GM21529 (cell line): ENCODE measurements around the gene SIRT2.

Experiments
- ATAC-seq: cut with Tn5 transposase; IDR thresholded peaks from one replicate; pipeline ENCODE4 v1.9.1; 2021; ENCODE audit not compliant: unreplicated experiment

The SIRT2 gene

DNA sequence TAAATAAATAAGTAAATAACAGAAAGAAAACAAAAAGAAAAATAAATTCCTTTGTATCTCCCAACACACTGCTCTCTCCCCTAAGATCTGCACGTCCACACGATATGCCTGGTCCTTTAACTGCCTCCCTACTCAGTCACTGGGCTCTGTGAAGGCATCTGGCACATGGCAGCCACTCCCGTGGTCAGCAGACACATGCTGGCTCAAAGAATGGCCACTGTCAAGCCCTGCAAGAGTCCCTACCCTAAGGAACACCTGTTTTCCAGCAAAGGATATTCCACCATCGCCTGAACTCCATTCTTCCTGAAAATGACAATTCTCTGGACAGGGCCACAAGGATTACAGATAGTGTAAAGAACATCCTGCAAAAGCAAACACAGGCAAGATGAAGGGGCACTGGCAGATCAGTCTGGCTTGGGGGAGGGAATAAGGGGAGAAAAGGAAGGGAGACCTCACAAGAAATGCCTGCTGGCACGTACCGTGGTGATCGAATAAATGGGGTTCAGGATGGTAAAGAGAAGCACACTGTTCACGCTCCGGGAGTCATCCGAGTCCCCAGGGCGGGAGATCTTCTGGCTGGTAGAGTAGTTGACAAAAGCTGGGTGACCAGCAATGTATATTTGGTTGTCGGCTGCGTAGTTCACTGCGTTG lies 53.9 kb downstream of the SIRT2 start:
- ATAC-seq, result no peak

GRCh38 chr19:38844093-38844686 lies 55.2 kb downstream of the SIRT2 start:
- ATAC-seq, result no peak

DNA sequence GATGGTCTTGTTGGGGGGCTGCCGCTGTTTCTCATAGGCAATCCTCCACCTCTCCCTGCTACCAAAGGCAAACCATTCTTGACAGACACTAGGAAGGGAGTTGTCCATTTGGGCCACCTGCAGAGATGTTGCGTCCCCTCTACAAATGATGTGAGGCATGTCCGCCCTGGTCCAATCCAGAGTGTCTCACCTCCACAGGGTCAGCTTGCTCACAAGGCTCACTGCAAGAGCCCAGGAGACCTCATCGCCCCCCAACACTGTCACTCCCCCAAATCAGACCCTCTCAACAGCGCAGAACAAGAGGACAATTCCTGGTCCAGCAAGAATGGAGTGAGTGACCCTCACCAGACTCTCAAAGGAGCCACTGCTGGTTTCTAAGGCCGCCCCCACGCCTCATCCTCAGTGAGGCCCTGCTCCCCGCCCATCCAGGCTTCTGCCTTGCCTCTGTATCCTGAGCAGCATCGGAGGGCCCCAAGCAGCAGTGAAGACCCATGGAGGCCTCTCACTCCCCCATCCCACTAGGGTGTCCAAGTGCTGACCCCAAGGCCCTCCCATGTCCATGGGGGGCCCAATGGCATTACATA lies 56.2 kb downstream of the SIRT2 start:
- no peak for ATAC-seq

DNA sequence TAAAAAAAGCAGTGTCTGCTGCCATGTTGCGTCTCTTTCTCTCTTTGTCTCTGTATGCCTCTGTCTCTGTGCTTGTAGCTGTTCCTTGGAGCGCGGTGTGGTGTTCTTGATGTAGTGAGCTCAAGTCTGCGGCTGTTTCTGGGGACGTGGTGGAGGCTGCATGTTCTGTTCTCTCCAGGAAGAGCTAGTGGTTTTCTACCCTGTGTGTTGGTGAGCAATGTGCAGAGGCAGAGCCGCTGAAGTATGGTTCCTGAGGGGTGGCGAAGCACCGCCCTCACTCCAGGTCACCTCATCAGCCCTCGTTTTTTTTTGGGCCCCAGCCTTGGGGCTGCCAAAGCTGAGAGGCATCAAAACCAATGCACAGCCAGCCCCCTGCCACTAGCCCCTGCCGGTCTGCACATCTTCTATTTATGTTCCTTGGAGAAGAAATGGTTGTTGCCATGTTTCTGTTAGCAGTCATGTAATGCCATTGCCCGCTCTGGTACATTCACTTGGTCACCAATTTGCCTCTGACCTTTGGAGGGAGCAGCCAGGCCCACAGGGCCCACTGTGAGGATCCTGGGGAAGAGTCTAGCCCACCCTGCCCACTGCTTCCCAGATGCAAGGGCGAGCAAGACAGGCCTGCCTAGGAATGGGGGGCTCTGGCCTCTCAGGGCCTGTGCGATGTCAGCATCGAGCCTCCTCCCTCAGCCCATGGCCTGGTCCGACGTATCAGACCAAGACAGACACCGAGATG lies 56.8 kb downstream of the SIRT2 start:
- ATAC-seq, result no peak

- no peak for ATAC-seq
Measured at GRCh38 chr19:38841787-38842438, 57.5 kb downstream of the SIRT2 start.

- ATAC-seq, result no peak
Measured at GRCh38 chr19:38841180-38841766, 58.1 kb downstream of the SIRT2 start.

- no peak for ATAC-seq
Measured at GRCh38 chr19:38840583-38840968, 58.8 kb downstream of the SIRT2 start.

DNA sequence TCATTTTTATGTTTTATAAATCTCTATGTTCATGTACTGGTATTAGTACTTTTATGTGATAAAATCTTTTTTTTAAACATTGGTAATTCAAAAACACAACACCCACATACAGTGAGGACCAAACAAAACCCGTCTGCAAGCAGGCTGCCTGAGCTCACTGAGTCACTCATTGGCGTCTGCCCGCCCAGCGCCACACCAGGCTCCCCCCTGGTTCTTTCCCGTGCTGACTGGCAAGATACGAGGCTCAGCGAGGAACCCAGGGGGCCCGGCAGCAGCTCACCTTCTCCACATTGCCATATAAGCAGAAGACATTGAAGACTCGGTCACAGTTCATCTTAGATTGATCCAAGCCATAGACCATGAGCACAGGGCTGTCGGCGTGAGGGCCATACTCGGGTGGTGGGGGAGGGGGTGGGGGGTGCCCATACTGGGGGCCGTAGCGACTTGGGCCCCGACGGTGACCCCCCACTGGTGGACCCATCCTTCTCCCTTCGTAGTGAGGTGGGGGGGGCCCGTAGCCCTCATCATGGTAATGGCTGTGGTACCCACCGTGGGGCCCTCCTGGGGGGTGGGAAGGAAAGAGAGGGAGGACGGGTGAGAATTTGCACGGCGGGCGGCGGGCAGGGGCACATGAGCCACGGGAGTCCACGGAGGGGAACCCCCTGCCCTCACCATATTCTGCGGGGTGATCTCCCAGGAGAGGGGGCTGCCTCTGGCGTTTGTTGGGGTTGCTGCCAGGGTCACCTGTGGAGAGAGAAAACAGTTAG lies 59.4 kb downstream of the SIRT2 start:
- ATAC-seq, result no peak

GRCh38 chr19:38838986-38839761 lies 60.2 kb downstream of the SIRT2 start:
- ATAC-seq, result no peak

DNA sequence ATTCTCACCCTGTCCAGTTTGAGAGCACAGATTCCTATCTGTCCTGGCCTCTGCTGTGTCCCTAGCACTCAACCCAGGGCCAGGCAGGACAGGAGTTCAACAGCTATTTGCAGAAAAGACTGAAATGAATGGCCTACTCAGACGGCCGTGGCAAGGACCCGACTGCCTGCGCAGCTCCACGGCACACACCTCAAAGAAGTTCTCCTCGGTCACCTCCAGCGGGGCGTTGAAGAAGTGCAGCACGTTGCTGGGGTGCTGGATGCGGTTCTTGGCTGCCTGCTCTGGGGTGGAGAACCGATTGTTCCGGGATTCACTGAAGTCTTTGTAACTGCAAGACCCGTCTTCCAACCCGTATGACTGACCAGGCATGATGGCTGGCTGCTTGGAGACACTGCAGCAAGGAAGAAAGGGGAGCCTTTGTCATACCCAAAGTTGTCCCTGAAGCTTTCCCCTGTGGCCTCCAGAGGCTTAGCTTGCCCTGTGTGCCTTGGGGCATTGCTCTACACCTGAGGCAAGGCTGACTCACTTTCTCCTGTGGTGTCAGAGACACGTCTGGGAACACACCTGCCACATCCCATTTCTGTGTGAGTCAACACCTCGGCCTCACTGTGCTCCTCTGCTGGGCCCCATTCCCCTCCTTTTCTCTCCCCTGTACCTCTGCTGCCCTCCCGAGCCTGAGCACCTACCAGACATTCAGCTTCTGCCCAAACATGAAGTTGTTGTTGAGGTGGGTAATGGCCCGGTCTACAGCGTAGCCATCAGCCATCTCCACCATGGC lies 61.0 kb downstream of the SIRT2 start:
- no peak for ATAC-seq

DNA sequence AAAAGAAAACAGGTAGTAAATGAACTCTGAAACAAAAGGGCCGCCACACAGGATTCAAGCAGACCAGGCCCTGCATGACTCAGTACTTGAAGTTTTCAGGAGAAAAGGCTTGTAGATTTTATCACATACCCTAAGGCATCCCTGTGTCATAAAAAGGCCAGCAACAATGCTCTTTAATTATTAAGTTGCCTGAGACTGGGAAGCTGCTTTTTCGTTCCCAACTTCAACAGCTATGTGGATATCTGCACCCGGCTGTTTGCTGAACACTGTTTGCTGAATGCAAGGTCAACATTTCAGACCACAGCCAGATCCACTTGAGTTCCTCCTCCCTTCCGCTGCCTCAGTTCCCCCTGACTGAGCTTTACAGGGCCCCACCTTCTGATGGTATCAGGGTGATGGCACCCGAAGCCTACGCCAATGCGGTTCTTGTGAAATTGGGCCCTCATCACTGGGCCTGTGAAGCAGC lies 61.7 kb downstream of the SIRT2 start:
- no peak for ATAC-seq

GRCh38 chr19:38836983-38837626 lies 62.3 kb downstream of the SIRT2 start:
- ATAC-seq, result no peak

DNA sequence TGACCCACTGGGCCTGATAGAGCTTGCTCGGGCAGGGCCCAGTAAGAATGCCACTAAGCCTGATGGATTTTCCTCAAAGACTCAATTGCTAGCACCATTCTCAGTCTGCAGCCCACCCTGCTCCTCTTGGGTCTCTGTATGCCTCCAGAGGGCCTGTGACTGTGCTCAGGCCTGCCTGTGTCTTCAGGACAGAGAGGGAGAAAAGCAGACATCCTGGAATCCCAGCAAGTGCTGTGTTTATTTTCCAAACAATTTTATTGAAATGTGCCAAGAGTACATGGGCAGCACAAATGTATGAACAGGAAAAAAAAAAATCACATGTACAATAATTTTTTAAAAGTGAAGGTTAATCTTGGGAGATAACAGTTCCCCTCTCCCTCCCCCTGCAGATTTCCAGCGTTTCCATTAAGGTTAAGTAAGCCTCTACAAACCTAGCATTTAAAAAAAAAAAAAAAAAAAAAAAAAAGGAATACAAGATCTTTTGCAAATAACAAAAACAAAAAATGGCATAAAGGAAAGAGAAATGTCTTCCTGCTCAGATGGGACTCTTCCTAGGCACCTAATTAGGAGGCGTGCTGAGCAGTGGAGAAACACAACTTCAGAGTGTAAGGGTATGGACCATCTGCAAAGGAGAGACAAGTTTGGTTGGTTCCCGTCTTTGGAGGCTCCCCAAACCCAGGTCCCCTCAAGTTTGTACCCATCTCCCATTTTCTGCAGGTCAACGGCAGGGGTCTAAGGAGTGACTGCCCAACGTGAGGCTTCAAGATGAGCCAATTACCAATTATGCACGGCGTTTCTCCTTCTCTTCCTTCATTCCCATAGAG lies 63.0 kb downstream of the SIRT2 start:
- ATAC-seq, result no peak

DNA sequence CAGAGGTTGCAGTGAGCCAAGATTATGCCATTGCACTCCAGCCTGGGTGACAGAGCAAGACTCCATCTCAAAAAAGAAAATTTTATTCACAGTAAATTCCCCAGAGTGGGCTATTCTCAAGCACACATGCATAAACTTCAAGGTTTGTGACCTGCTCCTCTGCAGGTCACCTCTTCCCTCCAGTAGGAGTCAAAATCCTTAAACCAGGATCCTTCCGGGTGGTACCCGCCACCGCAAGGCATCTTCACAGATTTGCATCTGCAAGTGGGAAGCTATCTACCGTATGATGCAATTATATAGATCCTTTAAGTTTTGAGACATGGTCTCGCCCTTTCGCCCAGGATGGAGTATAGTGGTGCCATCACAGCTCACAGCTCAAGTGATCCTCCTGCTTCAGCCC lies 64.8 kb downstream of the SIRT2 start:
- ATAC-seq, result no peak

- ATAC-seq, result no peak
Measured at GRCh38 chr19:38834104-38834490, 65.3 kb downstream of the SIRT2 start.

- ATAC-seq, result no peak
Measured at GRCh38 chr19:38833092-38833425, 66.4 kb downstream of the SIRT2 start.

DNA sequence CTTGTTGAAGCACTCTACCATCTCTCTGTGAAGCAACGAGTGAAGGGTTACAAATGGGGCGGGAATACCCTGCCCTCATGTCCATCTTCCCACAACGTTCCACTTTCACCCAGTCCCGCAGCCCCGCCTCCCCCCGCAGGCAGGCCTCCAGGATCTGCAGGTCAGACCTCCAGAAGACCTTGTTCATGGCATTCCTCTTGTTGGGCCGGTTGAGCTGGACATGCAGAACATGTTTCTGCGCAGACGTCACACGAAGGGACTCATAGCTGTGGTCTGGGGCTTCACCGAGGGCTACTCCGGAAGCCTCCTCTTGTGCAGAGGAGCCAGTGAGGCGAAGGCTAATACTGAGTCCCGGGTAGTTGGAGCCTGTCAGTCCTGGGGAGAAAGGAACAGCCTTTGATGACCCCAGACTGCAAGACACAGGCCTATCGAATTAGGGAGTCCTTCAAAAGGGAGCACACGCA lies 68.2 kb downstream of the SIRT2 start:
- ATAC-seq, result peak; percentile 54
